GM13977 (cell line): Measurements from ENCODE around the gene NYNRIN.

Experiments
- DNase-seq: peaks from one replicate; pipeline ENCODE4 v3.0.0; 2012; ENCODE audit warnings: low spot score
- CTCF ChIP-seq: IDR thresholded peaks from 2 replicates; pipeline ENCODE4 v1.5.1; 2012; ENCODE audit warnings: mild to moderate bottlenecking, control low read depth; ENCODE audit not compliant: insufficient read depth; ENCODE audit errors: extremely low read depth, missing control alignments
- in situ Hi-C: fragments of 300-500 bp; cut with MboI; formaldehyde crosslinking; loops from one replicate; pipeline ENCODE4 v1.12.0; 2022; ENCODE audit warnings: low sequenced_read_pairs, low pct_unique_long_range_greater_than_20kb, mixed read lengths, inconsistent platforms; ENCODE audit not compliant: unreplicated experiment

NYNRIN gene

GRCh38 chr14:24422694-24423601 is 24.1 kb downstream of the NYNRIN start:
- DNase-seq, result no peak
- in situ Hi-C loops, result no loop called here
- no peak for TF ChIP-seq CTCF

GRCh38 chr14:24425704-24426103 is 26.9 kb downstream of the NYNRIN start:
- no peak for TF ChIP-seq CTCF
- in situ Hi-C loops, result no loop called here

DNA sequence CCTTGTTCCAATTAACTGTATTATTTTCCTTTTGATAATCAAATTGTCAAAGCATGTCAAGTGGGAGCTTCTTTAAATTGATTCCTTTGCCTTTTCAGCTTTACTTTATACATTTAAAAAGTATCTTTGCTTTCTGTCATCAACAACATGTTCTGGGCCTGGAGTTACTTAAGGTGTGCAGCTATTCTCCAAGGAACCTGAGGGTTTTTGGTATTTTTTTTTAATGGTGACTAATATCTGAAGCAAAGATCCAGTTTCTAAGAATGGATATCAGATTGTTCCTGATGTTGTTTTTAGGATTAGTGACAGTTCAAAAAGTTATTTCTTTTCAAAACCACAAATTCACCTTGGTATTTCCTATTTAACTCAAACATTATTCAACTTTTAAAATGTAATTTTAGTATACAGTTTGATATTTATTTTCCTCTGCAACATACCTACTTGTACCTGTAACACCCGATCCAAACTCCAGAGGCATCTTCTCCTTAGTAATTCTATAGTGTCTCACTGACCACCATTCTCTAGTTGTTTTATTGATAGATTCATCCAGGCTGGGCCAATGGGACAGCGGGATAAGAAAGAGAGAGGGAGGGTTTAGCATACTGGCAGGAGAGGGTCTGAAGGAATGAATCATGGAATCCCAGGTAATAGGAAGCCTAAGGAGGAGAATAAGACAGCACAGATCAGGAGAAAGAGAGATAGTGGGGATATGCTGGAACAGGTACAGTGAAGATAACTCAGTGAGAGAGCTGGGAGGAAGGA is 27.5 kb downstream of the NYNRIN start:
- no peak for DNase-seq
- in situ Hi-C loops, result no loop called here
- no peak for TF ChIP-seq CTCF

More at GRCh38 chr14:24425704-24426103, 26.9 kb downstream of the NYNRIN start:
- DNase-seq, result no peak

DNA sequence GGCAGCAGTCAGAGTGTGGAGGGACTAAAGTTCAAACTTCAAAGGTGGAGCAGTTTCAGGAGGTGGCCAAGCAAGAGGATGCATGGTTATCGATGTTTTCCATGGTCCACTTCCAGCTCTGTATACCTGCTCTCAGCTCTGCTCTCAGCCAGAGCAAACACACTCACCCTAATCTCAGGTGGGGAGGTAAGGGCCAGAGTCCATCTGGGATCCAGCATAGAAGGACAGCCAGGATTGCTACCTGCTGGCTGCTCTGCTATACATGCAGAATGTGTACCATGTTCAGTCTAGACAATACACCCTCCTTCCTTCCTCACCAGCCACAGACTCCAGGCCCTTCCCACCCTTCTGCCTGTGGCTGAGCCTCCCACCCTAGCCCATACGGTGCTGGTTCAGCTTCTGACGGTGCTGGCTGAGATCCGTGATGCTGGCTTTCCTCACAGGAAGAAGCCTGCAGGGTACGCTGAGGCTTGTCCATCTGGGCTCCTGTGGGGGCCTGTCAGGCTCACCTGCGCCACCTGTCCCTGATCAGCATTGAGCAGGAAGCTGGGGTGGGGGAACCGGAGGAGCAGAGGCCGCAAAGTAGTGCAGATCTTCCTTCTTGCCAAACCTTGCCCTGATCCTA is 28.2 kb downstream of the NYNRIN start:
- TF ChIP-seq CTCF, result no peak
- no peak for DNase-seq
- in situ Hi-C loops, result no loop called here

DNA sequence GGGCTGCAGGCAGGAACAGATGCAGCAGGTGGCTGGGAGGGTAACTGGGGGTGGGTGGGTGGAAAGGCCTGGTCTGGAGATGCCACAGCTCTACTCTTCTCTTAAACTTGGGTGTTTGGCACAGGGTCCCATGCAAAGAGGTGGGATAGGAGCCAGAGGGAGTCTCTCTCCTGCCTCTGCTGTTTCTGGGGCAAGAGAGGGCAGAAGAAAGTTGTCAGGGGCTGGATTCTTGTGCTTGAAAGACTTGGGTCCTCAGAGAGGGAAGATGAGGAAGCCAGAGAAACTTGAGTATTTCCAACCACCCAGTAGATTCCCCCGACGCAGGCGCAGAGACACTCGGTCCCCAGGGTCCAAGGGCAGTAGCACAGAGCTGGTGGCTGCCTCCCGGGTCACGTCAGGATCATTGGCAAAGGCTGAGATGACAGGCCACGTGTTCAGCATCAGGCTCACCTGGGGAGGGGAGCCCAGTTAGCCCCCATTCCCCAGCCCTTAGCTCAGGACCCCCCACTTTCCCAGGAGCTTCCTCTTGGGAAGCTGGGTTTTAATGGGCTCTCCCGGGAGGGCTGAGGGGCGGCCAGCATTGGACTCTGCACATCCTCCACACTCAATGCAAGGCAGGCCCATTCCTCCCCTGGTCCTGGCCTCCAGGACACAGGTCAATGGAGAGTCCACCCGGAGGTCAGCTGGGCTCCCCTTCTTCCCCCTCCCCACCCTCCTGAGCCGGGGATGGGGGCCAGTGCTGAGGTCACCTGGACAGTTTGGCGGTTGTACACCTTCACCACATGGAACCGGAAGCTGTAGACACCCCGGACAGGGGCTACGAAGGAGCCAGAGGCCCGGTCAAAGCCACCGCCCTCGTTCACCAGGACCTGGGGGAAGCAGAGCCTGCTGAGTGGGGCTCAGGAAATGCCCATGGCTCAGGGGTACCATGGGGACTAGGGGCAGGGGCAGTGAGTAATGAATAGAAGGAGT is 29.0 kb downstream of the NYNRIN start:
- no peak for TF ChIP-seq CTCF
- in situ Hi-C loops, result no loop called here
- no peak for DNase-seq
